A673 (cell line): ENCODE results near the gene RNU2-63P.

Experiments
- EZH2 ChIP-seq: fragments of 200-600 bp; sonication (generic); IDR thresholded peaks from 2 replicates; pipeline ENCODE4 v1.6.1; 2017; ENCODE audit warnings: borderline replicate concordance, low read depth, mild to moderate bottlenecking, mixed read lengths, antibody characterized with exemption, low read length; ENCODE audit not compliant: poor library complexity, severe bottlenecking
- TF ChIP-seq, protein P1 (sequence below): fragments of 300-800, 200-600 bp; sonication (generic); conservative IDR thresholded peaks from 2 replicates; pipeline ENCODE4 v1.5.1; 2017; ENCODE audit warnings: low read depth, mild to moderate bottlenecking, antibody characterized with exemption, low read length, moderate library complexity, mixed read lengths

DNA sequence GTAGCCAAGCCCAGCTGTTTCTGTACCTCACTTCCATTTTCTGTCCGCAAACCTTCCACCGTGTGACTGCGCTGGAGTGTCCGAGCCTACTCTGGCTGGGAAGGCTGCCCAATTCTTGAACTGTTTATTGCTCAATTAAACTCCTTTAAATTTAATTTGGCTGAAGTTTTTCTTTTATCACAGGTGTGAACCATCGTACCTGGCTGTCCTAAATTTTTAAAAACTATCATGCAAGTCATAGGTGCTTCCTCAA is 6.2 kb upstream of the RNU2-63P start:
- TF ChIP-seq, protein P1, sequence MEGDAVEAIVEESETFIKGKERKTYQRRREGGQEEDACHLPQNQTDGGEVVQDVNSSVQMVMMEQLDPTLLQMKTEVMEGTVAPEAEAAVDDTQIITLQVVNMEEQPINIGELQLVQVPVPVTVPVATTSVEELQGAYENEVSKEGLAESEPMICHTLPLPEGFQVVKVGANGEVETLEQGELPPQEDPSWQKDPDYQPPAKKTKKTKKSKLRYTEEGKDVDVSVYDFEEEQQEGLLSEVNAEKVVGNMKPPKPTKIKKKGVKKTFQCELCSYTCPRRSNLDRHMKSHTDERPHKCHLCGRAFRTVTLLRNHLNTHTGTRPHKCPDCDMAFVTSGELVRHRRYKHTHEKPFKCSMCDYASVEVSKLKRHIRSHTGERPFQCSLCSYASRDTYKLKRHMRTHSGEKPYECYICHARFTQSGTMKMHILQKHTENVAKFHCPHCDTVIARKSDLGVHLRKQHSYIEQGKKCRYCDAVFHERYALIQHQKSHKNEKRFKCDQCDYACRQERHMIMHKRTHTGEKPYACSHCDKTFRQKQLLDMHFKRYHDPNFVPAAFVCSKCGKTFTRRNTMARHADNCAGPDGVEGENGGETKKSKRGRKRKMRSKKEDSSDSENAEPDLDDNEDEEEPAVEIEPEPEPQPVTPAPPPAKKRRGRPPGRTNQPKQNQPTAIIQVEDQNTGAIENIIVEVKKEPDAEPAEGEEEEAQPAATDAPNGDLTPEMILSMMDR, result no peak
- no peak for TF ChIP-seq EZH2
